HL-60 (cell line): ENCODE results near the gene ZNF277.

Experiments used
- DNase-seq, 2 experiments: peaks; one replicate each; pipeline ENCODE4 v3.0.0-alpha.2; 2010 to 2020; ENCODE audit warnings: low read depth in 1 of 2, low spot score in 1 of 2
- H3K27ac ChIP-seq: fragments of 250-450 bp; sonication (Bioruptor Pico); replicated peaks from 2 replicates; pipeline ENCODE4 v1.5.1; 2020; ENCODE audit warnings: mild to moderate bottlenecking, moderate library complexity
- H3K27me3 ChIP-seq: fragments of 250-450 bp; sonication (Bioruptor Pico); 2 replicates; pipeline ENCODE4 v1.5.1; 2021; ENCODE audit warnings: mild to moderate bottlenecking, moderate library complexity; ENCODE audit not compliant: insufficient read depth, poor library complexity, severe bottlenecking
- H3K4me3 ChIP-seq: replicated peaks from 2 replicates; pipeline ENCODE4 v1.5.1; 2011; ENCODE audit warnings: mild to moderate bottlenecking, control low read depth, low read length; ENCODE audit not compliant: insufficient read depth
- GABPA ChIP-seq: IDR thresholded peaks from 2 replicates; pipeline ENCODE4 v1.6.1; 2012; ENCODE audit warnings: low read depth
- POLR2AphosphoS5 ChIP-seq: IDR thresholded peaks from 2 replicates; pipeline ENCODE4 v1.6.1; 2012; ENCODE audit warnings: low read depth
- SPI1 ChIP-seq: IDR thresholded peaks from 2 replicates; pipeline ENCODE4 v1.6.1; 2012; ENCODE audit warnings: low read depth, mild to moderate bottlenecking, borderline replicate concordance
- TF ChIP-seq, protein P1 (sequence below): IDR thresholded peaks from one replicate; pipeline ENCODE4 v1.5.1; 2011; ENCODE audit warnings: low read length, control low read depth, inconsistent platforms; ENCODE audit not compliant: insufficient read depth
- TF ChIP-seq, protein P2 (sequence below): IDR thresholded peaks from 2 replicates; pipeline ENCODE4 v1.6.1; 2012; ENCODE audit warnings: low read depth; ENCODE audit not compliant: insufficient replicate concordance

The ZNF277 gene

DNA sequence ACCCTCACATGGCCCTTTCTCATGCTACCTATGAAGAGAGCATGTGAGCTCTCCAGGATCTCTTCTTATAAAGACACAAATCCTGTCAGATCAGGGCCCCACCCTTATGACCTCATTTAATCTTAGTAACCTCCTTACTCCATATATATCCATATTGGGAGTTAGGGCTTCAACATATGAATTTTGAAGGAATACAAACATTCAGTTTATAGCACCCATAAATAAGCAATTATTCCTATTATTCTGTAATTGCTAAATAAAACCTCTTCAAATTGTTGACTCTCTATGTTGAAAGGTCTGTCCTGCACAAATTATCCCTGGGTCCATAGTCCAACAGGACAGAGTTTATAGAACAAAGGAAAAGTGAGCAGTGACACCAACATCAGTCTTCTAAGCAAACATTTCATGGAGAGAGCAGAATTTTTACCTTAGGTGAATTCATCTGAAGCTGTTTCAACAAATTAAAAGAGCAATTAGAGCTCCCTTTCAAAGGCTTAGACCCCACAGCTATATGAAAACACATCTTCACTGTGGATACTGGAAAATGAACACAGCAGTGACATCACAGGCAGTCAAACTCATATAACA, 12.5 kb upstream of the ZNF277 start:
- no peaks in the 10 kb centered on the region for H3K27me3 ChIP-seq
- DNase-seq: no peak
- no peak overlapping the region for H3K4me3 ChIP-seq
- H3K27ac ChIP-seq: no peak overlapping the region
- TF ChIP-seq POLR2AphosphoS5 (no peak), GABPA (no peak), SPI1 (no peak)
- TF ChIP-seq, protein P1, sequence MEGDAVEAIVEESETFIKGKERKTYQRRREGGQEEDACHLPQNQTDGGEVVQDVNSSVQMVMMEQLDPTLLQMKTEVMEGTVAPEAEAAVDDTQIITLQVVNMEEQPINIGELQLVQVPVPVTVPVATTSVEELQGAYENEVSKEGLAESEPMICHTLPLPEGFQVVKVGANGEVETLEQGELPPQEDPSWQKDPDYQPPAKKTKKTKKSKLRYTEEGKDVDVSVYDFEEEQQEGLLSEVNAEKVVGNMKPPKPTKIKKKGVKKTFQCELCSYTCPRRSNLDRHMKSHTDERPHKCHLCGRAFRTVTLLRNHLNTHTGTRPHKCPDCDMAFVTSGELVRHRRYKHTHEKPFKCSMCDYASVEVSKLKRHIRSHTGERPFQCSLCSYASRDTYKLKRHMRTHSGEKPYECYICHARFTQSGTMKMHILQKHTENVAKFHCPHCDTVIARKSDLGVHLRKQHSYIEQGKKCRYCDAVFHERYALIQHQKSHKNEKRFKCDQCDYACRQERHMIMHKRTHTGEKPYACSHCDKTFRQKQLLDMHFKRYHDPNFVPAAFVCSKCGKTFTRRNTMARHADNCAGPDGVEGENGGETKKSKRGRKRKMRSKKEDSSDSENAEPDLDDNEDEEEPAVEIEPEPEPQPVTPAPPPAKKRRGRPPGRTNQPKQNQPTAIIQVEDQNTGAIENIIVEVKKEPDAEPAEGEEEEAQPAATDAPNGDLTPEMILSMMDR: no peak
- TF ChIP-seq, protein P2, sequence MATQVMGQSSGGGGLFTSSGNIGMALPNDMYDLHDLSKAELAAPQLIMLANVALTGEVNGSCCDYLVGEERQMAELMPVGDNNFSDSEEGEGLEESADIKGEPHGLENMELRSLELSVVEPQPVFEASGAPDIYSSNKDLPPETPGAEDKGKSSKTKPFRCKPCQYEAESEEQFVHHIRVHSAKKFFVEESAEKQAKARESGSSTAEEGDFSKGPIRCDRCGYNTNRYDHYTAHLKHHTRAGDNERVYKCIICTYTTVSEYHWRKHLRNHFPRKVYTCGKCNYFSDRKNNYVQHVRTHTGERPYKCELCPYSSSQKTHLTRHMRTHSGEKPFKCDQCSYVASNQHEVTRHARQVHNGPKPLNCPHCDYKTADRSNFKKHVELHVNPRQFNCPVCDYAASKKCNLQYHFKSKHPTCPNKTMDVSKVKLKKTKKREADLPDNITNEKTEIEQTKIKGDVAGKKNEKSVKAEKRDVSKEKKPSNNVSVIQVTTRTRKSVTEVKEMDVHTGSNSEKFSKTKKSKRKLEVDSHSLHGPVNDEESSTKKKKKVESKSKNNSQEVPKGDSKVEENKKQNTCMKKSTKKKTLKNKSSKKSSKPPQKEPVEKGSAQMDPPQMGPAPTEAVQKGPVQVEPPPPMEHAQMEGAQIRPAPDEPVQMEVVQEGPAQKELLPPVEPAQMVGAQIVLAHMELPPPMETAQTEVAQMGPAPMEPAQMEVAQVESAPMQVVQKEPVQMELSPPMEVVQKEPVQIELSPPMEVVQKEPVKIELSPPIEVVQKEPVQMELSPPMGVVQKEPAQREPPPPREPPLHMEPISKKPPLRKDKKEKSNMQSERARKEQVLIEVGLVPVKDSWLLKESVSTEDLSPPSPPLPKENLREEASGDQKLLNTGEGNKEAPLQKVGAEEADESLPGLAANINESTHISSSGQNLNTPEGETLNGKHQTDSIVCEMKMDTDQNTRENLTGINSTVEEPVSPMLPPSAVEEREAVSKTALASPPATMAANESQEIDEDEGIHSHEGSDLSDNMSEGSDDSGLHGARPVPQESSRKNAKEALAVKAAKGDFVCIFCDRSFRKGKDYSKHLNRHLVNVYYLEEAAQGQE: no peak

DNA sequence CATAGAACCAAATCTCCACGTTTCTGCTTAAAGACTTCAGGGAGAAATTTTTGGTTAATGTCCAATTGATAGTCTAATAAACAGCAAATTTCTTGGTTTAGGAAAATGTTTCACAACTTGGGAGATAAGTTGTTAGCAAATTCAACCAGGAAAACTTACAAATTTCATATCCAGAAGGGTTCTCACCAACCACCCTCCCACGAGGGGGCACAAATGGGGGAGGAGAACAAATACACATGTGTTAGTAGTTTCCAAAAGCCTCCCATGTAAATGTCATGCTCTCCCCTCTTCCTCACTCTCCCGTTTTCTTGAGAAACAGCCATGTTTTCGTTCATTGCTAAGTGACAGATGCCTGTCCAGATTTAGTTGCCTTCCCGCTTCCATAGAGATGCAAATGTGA, 10.8 kb upstream of the ZNF277 start:
- DNase-seq: no peak
- H3K27me3 ChIP-seq: no peaks in the 10 kb centered on the region
- H3K27ac ChIP-seq: no peak overlapping the region
- no peak for TF ChIP-seq SPI1
- TF ChIP-seq, protein P2: no peak
- TF ChIP-seq POLR2AphosphoS5: no peak
- TF ChIP-seq, protein P1: no peak
- no peak for TF ChIP-seq GABPA
- no peak overlapping the region for H3K4me3 ChIP-seq

DNA sequence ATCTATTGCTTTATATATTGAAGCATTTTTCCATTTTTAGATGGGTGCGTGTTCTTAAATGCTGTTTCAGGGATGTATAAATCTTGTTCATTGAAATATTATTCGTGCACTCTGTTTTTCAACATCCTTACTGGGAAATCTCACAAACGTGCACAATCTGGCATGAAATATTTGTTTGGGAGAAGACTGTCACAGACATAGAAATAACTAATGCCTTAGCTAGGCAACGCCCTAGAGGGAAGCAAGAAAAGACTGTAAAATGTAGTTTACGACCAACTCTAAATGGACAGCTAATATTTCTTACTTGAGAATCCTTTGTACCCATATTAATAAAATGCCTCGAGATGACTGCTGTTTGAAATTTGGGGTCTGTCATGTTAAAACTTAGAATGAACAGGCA, 9.2 kb upstream of the ZNF277 start:
- no peak for DNase-seq
- Histone ChIP-seq H3K27me3 (no peaks in the 10 kb centered on the region), H3K4me3 (no peak overlapping the region), H3K27ac (no peak overlapping the region)
- TF ChIP-seq, protein P2: no peak
- TF ChIP-seq, protein P1: no peak
- TF ChIP-seq GABPA (no peak), SPI1 (no peak), POLR2AphosphoS5 (no peak)
